Prostate gland (tissue), 2 donors: ENCODE data around the gene USP9X. TPM values are rescaled to one million over a fixed set of nuclear protein-coding genes. Genes with fewer than 3 reads are reported as not detected.
"Not testable (repeated sequence)": the region's sequence is repeated elsewhere in the genome, so short reads cannot be mapped to it uniquely, and the experiment has no call there.

ENCODE experiments used
- DNase-seq: peaks from one replicate; pipeline ENCODE4 v3.0.0-alpha.2; 2019; ENCODE audit warnings: low spot score
- H3K27ac ChIP-seq, 2 donors: fragments of 200-600 bp; sonication (generic); 2 replicates each; pipeline ENCODE4 v1.5.1; 2017 to 2019
- H3K27me3 ChIP-seq: fragments of 200-600 bp; sonication (generic); replicated peaks from 2 replicates; pipeline ENCODE4 v1.5.1; 2019; ENCODE audit not compliant: insufficient read depth
- H3K36me3 ChIP-seq, 2 donors: fragments of 200-600 bp; sonication (generic); 1 replicate in 1 of 2; 2 replicates in 1 of 2; pipeline versions ENCODE4 v1.5.1 to v1.8.1; 2017 to 2019
- H3K4me1 ChIP-seq: fragments of 200-600 bp; sonication (generic); replicated peaks from 2 replicates; pipeline ENCODE4 v1.5.1; 2019
- H3K4me3 ChIP-seq, 2 donors: fragments of 200-600 bp; sonication (generic); 2 replicates each; pipeline ENCODE4 v1.5.1; 2017 to 2019
- H3K9me3 ChIP-seq: fragments of 200-600 bp; sonication (generic); 2 replicates; pipeline ENCODE4 v1.5.1; 2017
- POLR2A ChIP-seq: fragments of 450-650 bp; IDR thresholded peaks from one replicate; pipeline ENCODE4 v1.6.1; 2016; ENCODE audit warnings: antibody characterized with exemption, mild to moderate bottlenecking
- POLR2AphosphoS5 ChIP-seq: sonication (generic); formaldehyde crosslinking; IDR thresholded peaks from one replicate; pipeline ENCODE4 v1.6.1; 2017; ENCODE audit warnings: antibody characterized with exemption
- WGBS: methylation state at CpG from one replicate; pipeline ENCODE4 v1.1.5; 2018; 5-methylcytosine and 5-hydroxymethylcytosine counted together
- intact Hi-C: fragments of 100-400 bp; cut with DNase I; formaldehyde crosslinking; loops from one replicate; pipeline ENCODE4 v1.14.2; 2022
- total RNA-seq, 2 donors: library from RNA; depleted of rRNA; stranded (reverse); fragments of >200 nt; gene quantifications; one replicate each; pipeline ENCODE4 v1.1.0, GENCODE V29; 2016
- TF ChIP-seq, protein P1 (sequence below), 4 experiments: fragments of 200-600 bp in 2 of 4; fragments of 450-650 bp in 2 of 4; sonication (generic) in 2 of 4; IDR thresholded peaks; 1 replicate in 3 of 4; 2 replicates in 1 of 4; pipeline ENCODE4 v1.5.1; 2016 to 2019; ENCODE audit warnings: antibody characterized with exemption in 4 of 4, mild to moderate bottlenecking in 2 of 4, moderate library complexity in 2 of 4

USP9X gene
- total RNA-seq, 2 donors from 2014 or later = 47.9 to 115 TPM

DNA sequence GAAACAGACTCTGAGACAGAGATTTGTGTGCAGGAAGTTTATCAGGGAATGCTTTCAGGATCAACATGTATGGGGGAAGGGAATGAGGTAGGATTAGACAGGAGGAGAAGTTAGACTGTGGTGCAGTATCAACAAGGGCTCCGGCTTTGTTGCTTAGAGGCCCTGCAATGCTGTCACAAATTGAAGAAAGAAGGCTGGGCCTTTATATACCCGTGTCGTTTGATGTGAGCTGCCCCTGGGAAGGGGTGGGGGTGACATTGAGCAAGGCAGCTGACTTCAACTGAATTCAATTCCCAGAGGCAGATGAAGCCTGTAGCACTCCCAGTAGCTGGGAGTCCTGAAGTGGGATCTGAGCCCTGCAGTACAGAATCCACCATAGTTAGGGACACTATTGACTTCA, 29.5 kb upstream of the USP9X start:
- WGBS = 43% methylated on average over 3 of the region's 3 CpGs
- intact Hi-C loops = no loop called here

DNA sequence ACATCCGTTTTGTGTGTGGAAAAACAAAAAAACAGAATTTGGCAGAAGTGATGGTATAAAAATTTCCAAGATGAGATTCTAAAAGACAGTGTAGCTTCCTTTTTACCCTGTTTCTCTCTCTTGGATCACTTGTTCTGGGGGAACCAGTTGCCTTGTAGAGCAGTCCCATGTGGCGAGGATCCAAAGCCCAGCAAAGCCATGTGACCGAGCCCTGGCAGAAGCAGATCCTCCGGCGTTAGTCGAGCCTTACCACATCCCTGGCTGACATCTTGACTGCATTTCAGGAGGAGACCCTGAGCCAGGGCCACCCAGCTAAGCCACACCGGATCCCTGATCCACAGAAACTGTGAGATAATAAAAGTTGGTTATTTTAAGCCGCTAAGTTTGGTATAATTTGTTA, 22.0 kb upstream of the USP9X start:
- H3K9me3 ChIP-seq, H3K27me3 ChIP-seq, H3K36me3 ChIP-seq, H3K27ac ChIP-seq, intact Hi-C loops, H3K4me1 ChIP-seq, DNase-seq, H3K4me3 ChIP-seq: not testable (repeated sequence)
- WGBS = 81% methylated on average over 8 of the region's 8 CpGs

More for the DNA sequence above, 29.5 kb upstream of the USP9X start:
- no peaks in the 10 kb centered on the region for H3K4me1 ChIP-seq
- no peak for DNase-seq
- no peaks in the 10 kb centered on the region for H3K36me3 ChIP-seq
- H3K9me3 ChIP-seq = no peaks in the 10 kb centered on the region
- no peaks in the 10 kb centered on the region for H3K27me3 ChIP-seq
- no peak overlapping the region for H3K27ac ChIP-seq
- TF ChIP-seq, protein P1, sequence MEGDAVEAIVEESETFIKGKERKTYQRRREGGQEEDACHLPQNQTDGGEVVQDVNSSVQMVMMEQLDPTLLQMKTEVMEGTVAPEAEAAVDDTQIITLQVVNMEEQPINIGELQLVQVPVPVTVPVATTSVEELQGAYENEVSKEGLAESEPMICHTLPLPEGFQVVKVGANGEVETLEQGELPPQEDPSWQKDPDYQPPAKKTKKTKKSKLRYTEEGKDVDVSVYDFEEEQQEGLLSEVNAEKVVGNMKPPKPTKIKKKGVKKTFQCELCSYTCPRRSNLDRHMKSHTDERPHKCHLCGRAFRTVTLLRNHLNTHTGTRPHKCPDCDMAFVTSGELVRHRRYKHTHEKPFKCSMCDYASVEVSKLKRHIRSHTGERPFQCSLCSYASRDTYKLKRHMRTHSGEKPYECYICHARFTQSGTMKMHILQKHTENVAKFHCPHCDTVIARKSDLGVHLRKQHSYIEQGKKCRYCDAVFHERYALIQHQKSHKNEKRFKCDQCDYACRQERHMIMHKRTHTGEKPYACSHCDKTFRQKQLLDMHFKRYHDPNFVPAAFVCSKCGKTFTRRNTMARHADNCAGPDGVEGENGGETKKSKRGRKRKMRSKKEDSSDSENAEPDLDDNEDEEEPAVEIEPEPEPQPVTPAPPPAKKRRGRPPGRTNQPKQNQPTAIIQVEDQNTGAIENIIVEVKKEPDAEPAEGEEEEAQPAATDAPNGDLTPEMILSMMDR (IDR thresholded peaks at IDR 0.05) = no peak
- TF ChIP-seq POLR2AphosphoS5 (no peak), POLR2A (no peak)
- H3K4me3 ChIP-seq = no peak overlapping the region

DNA sequence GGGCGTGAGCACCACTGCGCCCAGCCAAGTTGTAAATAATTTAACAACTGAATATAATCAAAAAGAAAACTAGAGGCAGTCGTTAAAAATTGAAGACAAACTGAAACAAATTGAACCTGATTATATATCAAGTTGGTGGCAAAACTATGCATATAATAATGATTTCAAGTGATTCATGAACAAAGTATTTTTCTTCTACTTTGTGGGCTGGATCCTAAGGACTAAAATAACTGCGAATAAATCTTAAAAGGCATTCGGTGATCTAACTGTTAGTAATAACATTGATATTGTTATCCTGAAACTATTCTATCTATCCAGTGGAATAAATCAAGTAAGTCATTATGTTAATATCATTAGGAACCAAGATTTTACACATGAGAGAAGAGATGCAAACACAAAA, 21.2 kb upstream of the USP9X start:
- Histone ChIP-seq H3K36me3 (no peaks in the 10 kb centered on the region), H3K9me3 (no peaks in the 10 kb centered on the region), H3K27ac (no peak overlapping the region), H3K4me1 (no peaks in the 10 kb centered on the region), H3K4me3 (no peak overlapping the region), H3K27me3 (no peaks in the 10 kb centered on the region)
- DNase-seq = no peak
- intact Hi-C loops = no loop called here
- WGBS = 77% methylated on average over 5 of the region's 5 CpGs
- no peak for TF ChIP-seq POLR2AphosphoS5
- TF ChIP-seq, protein P1 (IDR thresholded peaks at IDR 0.05) = no peak
- TF ChIP-seq POLR2A = no peak

DNA sequence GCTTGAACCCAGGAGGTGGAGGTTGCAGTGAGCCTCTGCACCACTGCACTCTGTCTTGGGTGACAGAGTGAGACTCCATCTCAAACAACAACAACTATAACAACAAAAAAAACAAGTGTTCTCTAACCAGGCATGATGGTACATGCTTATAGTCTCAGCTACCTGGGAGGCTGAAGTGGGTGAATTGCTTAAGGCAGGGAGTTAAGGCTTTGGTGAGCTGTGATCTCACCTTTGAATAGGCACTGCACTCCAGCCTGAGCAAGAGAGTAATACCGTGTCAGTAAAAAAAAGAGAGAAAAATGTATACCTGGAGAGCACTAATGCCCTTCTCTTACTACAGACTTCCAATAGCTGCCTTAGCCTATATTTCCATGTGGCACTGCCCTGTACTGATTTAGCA, 18.9 kb upstream of the USP9X start:
- Histone ChIP-seq H3K27me3 (no peaks in the 10 kb centered on the region), H3K4me1 (no peaks in the 10 kb centered on the region), H3K4me3 (no peak overlapping the region), H3K27ac (no peak overlapping the region), H3K9me3 (no peaks in the 10 kb centered on the region), H3K36me3 (no peaks in the 10 kb centered on the region)
- TF ChIP-seq POLR2A (no peak), POLR2AphosphoS5 (no peak)
- TF ChIP-seq, protein P1 (IDR thresholded peaks at IDR 0.05) = no peak
- 71% methylated on average over 1 of the region's 1 CpG for whole genome bisulfite sequencing
- intact Hi-C loops = no loop called here
- DNase-seq = no peak

DNA sequence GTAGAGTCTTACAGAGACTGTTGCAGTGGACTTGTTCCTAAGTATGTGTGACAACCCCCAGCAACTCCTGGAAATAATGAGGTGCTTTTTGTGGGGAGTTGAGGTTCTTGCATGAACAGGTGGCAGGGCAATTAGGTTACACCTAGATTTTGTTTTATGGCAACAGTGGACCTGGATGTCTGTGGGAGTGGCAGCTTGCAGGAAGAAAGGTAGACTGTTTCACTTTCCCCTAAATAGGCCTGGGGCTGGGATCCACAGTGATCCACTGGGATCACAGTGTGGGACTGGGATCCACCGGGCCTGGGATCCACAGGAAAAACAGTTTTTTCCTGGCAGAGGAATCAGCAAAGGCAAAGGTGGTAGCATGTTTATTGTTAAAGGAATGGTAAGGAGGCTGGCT, 18.3 kb upstream of the USP9X start:
- WGBS = 75% methylated on average over 1 of the region's 1 CpG
- Histone ChIP-seq H3K4me1 (no peaks in the 10 kb centered on the region), H3K36me3 (no peaks in the 10 kb centered on the region), H3K27ac (no peak overlapping the region), H3K27me3 (no peaks in the 10 kb centered on the region), H3K4me3 (no peak overlapping the region), H3K9me3 (no peaks in the 10 kb centered on the region)
- no peak for TF ChIP-seq POLR2A
- TF ChIP-seq POLR2AphosphoS5 = no peak
- TF ChIP-seq, protein P1 (IDR thresholded peaks at IDR 0.05) = no peak
- intact Hi-C loops = no loop called here
- DNase-seq = no peak
